HG02943 (cell line): Measurements from ENCODE around the gene TAAR9.
"Not testable (repeated sequence)": the region's sequence is repeated elsewhere in the genome, so short reads cannot be mapped to it uniquely, and the experiment has no call there.

ENCODE experiments used
- ATAC-seq: cut with Tn5 transposase; IDR thresholded peaks from one replicate; pipeline ENCODE4 v1.9.1; 2021; ENCODE audit warnings: mild to moderate bottlenecking, low read depth, moderate library complexity; ENCODE audit not compliant: unreplicated experiment

TAAR9 gene

DNA sequence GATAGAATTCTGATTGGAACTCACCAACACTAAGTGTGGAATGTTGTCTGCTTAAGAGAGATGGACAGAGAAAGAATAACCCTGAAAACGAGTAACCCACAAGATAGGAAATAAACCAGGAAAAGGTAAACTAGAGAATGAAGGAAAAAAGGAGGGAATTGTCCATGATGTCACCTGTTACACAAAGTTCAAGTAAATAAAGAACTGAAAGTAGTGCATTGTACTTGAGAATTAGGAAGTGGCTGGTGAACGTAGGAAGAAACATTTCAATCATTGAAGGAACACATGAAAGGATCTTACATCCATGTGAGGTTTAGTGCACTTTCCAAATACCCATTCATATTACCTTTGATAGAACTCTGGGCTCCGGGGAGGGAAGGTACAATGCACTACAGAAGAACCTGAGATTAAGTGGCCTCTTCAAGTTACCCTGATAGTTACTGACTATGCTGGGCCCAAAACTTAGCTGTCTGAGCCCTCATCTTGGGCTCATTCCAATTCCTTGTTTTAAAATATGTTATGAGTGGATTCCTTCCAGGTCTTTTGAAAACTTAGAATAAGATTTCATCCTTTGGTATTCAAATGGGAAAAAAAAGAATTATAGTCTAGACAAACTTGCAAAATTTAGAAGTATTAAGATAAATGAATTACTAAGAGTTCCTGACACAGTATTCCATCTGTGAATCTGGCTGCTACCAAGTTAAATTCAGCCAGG lies 24.1 kb upstream of the TAAR9 start:
- ATAC-seq: no peak

DNA sequence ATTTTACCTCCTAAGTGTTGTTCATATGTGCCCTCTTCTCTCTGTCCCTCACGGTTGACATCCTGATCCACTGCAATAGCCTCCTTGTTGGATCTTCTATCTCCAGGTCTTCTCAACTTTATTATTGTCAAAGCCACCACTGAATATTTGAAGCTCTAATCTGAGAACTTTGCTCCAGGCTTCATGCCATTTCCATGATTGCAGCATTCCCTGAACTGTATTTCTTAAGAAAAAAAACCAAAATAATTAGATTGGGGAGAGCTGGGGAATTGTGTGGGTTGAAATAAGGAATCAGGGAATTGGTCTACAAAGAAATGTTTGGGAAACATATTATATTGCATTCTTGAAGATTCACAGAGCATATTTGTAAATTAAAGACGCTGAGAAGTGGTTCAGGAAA lies 22.7 kb upstream of the TAAR9 start:
- no peak for ATAC-seq

DNA sequence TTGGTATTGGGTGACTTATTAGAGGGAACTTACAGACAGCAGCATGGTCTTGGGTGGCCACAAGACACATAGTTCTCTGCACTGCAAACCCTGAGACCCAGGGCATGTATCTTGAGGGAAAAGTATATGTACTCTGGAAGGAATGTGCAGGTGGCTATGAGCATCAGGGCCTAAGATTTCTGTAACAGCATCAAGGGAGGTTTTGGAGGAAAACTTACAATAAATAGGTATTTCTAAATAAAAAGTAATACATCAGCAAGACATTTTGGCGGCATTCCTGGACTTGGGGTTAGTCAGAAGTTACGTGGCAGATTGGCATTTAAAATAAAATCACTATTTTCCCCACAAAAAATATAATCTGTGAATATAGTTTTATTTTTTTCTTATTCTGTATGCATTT lies 17.1 kb upstream of the TAAR9 start:
- ATAC-seq: no peak

DNA sequence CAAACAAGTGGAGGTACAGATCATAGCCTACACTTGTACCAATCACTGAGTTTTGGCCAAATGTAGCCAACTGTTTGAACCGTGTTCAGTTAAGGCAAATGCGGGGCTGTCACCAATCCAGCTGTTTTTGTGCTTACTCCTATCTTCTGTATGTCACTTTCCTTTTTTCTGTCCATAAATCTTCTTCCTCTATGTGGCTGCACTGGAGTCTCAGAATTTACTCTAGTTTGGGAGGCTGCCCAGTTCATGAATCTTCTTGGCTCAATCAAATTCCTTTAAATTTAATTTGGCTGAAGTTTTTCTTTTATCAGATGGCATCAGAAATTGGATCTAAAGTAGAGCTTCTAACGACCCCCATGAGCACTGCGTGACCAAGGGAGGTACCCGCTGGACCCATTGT lies 13.4 kb upstream of the TAAR9 start:
- ATAC-seq: no peak

DNA sequence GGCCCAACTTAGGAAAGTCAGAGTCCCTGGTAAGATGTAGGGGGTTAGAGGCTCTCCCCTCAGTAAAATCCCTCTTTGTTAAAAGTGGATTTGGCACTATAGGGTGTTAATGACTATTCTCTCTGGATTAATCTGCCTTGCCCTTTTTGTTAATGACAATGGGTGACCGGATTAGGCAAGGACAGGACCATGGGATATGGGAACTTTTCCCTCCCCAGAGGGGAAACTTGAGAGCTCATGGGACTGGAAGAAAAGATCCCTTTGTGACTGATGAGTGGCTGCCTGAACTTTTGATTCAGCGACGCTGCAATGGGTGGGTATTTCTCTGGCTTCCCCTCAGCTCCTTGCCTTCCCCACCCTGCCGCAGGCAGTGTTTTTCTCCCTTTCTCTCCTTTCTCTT lies 12.2 kb upstream of the TAAR9 start:
- ATAC-seq: no peak

DNA sequence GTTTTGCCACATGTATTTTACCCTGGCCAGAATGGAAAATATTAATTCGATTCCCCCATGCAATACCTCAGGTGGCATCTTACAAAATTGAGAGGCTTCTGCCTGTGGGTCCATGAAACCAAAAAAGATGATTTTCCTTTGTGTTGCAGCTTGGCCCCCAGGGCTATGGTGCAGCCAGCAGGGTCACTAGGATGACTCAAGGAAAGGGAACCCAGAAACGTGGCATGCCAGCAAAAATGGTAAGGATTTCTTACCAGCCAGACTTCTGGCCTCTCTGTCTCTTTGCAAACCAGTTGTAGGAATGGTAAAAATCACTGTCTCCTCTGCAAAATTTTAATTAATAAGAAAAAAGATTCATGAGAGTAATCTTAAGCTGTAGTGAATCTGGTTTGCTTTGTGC lies 11.6 kb upstream of the TAAR9 start:
- ATAC-seq: no peak

DNA sequence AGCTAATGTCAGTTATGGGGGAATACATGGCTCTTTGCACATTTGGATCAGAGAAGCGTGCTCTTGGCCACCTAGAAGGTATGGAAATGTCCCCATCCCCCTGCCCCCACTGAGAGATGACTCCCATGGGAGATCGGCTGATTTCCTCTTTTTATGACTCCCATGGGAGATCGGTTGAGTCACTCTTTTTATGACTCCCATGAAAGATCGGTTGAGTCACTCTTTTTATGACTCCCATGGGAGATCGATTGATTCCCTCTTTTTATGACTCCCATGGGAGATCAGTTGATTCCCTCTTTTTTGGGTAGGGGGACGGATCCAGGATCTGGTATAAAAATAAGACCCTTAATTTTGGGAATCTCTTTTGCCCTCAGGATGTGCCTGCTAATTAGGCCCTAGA lies 10.3 kb upstream of the TAAR9 start:
- no peak for ATAC-seq

DNA sequence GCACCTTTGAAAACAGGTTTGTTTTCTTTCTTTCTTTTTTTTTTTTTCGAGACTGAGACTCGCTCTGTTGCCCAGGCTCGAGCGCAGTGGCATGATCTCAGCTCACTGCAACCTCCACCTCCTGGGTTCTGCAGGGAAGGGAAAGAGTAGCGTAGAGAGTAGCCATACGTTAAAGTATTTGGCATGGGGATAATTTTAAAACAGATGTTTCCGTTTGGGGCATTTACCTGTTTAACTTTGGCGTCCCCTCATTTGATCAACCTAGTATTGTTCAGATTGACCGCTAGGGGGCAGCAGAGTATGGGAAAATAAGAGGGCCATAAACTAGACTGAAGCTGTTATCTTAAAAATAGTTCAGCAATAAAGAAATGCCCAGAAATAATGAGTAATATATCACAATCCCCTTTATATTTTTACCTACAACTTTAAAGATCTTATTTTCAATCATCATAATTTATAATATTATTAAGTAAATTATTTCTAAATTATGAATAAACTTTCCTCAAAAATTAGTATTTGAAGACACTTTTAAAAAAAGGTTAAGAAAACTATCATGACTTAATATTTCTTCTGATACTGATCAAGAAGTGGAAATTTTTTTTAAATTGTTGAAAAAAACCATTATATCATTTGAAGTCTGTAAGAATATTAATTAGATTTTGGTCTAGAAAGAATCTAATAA lies 7.6 kb upstream of the TAAR9 start:
- ATAC-seq: peak; percentile 94

DNA sequence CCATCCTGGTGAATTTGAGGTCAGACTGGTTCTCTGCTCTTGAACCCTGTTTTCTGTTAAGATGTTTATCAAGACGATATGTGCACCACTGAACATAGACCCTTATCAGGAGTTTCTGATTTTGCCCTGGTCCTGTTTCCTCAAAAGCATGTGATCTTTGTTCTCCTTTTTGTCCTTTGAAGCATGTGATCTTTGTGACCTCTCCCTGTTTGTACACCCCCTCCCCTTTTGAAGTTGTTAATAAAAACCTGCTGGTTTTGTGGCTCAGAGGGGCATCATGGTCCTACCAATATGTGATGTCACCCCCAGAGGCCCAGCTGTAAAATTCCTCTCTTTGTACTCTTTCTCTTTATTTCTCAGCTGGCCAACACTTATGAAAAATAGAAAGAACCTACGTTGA lies 3.5 kb upstream of the TAAR9 start:
- not testable (repeated sequence) for ATAC-seq

DNA sequence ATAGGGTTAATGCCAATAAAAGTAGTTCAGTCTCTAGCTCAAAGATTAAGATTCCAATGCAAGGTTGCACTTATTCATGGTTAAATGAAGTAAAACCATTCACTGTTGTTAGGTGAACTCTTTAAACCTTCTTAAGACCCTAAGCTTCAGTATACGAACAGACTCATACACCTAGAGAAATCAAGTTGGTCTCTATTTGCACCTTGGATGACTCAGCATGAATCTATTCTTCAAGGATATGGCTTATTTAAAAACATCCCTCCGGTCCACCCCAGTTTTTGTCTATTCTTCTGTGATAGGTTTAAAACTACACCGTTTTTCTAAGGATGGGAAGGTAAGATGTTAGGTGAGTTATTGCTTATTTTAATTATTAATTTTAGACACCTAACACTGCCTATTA lies 932 bp upstream of the TAAR9 start:
- ATAC-seq: no peak

DNA sequence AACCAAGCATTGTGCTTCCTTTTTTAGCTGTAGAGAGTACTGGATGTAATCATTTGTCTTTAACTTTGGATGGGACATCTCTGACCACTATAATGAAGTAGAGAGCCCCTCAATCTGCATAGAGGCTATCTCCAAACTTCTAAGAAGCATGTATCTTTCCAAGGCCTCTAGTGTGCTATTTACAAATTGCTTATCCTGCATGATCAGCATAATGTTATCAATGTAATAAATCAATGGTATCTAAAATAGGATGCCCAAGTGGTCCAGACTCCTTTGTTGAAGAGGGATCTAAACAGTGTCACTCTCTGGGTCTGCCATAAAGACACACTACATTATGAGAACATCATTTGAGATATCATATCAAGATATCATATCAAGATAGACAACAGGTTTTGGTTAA lies 6.7 kb downstream of the TAAR9 start:
- ATAC-seq: no peak

DNA sequence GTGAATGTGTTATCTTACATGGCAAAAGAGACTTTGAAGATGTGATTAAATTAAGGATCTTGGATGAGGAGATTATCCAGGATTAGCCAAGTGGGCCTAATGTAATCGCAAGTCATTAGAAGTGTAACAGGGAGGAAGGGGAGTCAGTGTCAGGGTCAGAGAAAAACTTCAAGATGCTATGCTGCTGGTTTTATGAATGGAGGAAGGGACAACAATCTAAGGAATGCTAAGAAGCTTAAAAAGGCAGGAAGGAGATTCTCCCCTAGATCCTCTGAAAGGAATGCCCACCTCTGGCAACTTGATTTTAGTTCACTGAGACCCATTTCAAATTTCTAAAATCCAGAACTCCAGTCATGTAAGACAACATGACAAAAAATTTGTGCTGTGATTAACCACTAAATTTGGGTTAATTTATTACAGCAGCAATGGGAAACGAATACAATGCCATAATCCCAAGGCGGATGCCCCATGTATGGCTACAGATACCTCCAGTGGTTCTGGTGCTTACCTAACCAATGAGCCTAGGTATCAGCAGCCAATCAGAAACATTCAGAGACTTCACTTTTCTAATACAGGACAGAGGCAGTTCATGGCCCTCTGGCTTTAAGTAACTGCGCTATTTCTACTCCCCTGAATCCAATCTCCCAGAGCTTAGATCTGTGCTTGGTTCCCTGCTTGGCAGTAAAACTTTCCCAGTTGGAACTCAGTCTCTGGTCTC lies 10.8 kb downstream of the TAAR9 start:
- no peak for ATAC-seq

DNA sequence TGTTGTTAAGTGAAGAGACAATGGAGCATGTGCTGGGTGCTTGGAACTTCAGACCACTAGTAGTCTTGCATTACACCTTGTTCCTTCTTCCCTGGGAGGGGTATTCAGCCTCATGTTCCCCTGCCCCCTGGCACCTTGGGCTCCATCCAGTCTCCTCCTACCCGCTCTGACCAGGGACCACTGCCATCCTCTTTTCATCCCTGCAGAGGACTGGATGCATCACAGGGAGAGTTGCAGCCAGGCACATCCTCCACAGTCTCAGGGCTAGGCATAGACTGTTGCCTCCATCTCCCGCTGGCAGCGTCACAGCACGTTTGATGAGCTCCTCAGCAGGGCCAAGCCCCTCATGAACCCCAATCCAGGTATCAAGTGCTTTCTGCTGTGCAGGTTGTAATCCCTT lies 13.1 kb downstream of the TAAR9 start:
- no peak for ATAC-seq

DNA sequence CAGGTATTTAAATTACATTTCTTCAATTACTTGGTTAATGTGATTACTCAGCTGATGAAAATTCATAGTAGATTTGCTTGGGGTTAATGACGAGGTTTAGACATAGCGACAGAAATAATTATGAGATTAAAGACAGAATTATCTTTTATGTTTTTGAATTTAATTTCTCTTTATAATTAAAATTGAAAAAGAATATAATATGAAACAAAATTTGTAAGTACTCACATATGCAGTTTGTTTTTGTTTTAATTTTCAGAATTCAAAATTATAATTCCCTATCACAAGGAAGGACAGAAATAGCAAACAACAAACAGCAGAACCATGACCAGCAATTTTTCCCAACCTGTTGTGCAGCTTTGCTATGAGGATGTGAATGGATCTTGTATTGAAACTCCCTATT lies 14.3 kb downstream of the TAAR9 start, which contains the start of gene TAAR8:
TSS of gene TAAR8 (plus strand) at position 301 of the 400 bp plus-strand sequence. CDS start at position 322, 21 bp downstream.
- ATAC-seq: no peak

DNA sequence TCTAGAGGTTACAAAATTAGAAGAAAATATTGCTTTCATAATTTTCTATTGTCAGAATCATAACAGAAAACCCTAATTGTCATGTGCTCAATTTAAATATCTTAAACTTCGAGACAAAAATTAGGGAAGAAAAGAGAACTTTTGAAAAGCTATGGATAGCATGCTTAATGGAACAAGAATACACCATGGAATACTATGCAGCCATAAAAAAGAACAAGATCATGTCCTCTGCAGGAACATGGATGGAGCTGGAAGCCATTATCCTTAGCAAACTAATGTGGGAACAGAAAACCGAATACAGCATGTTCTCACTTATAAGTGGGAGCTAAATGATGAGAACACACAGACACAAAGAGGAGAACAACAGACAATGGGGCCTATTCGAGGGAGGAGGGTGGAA lies 22.0 kb downstream of the TAAR9 start:
- ATAC-seq: not testable (repeated sequence)

DNA sequence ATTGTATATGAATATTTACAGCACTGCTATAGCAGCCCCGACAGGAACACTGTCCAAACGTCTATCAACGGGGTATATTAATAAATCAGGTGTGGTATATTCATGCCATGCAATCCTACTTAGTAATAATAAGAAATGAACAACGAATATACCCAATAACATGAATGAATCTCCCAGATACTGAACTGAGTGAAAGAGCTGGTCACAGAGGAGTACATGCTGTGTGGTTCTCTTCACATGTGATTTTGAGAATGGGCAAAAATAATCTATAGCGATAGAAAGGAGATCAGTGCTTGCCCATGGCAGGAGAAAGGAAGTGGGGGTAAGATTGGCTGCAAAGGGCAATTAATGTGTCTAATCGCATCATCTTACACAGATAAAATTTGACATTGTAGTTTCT lies 28.3 kb downstream of the TAAR9 start:
- no peak for ATAC-seq

DNA sequence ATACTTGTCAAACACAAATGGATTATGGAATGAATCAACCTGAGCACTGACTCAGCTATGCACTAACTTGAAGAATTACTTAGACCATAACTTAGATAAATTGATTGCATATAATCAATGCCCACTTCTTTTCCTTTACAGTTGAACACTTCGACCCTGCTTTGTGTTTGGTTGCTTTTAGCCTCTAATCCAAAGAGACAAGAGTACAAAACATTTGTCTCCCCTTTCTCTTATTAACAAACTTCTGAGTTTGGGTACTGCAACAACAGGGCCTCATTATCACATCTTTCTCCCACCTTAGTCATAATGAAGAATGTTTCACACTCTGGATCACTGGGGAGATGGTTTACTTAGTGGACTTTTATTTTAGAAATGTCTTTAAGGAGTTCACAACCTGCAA lies 29.5 kb downstream of the TAAR9 start:
- ATAC-seq: no peak

DNA sequence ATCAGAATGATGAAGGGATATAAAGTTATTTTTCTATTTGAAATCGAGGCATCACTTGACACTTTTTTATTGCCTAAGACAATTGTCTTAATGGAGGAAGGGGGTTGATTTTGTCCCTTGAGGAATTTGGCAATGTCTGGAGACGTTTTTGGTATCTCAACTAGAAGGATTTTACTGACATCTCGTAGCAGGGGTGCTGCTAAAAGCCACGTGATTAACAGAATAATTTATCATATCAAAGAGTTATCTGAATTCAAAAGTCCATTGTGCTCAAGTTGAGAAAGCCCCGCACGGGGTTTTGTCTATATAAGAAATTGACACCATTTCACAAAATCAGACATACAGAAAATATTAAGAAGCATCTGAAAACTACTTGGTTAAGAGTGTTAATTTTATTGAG lies 30.5 kb downstream of the TAAR9 start:
- no peak for ATAC-seq

DNA sequence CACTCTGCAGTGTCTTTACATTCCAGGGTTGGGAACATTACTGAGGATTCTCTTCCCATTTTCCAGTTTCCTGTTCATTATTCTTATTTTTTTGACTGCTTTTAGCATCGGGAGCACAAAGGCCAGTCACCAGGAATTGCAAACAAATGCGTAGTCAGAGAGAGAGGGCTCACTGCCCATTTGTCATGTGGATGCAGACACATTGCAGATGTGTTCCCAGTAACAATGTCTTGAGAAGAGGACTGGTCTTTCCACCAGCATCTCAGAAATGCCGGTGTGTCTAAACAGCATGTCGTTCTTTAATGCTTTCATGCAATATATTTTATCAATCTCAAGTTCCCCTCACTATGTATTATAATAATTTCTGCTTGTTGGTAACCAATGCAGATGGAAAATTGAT lies 31.1 kb downstream of the TAAR9 start:
- ATAC-seq: no peak

DNA sequence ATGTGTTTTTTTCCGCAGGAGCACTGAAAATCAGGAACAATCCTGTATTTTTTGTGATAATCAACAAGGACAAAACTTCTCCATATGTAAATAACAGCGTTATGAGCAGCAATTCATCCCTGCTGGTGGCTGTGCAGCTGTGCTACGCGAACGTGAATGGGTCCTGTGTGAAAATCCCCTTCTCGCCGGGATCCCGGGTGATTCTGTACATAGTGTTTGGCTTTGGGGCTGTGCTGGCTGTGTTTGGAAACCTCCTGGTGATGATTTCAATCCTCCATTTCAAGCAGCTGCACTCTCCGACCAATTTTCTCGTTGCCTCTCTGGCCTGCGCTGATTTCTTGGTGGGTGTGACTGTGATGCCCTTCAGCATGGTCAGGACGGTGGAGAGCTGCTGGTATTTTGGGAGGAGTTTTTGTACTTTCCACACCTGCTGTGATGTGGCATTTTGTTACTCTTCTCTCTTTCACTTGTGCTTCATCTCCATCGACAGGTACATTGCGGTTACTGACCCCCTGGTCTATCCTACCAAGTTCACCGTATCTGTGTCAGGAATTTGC lies 32.2 kb downstream of the TAAR9 start, which contains the start of gene TAAR6:
TSS of gene TAAR6 (plus strand) at position 102 of the 557 bp plus-strand sequence. CDS start at position 102, 0 bp downstream.
- no peak for ATAC-seq

DNA sequence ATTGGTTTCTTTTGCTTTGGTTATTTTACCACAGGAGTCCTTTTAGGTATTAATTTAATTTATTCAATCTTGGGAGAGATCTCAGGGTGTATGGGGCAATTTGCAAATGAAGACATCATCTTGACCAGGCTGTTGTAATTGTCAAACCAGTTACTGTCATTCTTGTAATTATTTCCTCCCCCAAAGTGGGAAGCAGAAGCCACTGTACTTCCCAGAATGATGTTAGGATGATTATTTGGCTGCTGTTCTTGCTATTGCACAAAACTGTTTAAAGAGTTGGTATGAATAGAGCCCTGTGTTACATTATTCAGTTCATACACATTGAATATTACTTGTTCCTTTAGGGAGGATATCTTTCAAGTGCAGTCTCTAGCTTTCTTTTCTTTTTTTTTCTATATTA lies 33.7 kb downstream of the TAAR9 start:
- ATAC-seq: no peak
